Neural cell (in vitro differentiated cells): Measurements from ENCODE around the gene NUP50. TPM values are rescaled to one million over a fixed set of nuclear protein-coding genes. Genes with fewer than 3 reads are reported as not detected.

ENCODE experiments used
- H2AFZ ChIP-seq: fragments of 200-600, 300-800 bp; sonication (generic), shearing (Covaris generic); 2 replicates; pipeline ENCODE4 v1.6.0; 2014; ENCODE audit warnings: low read depth, mild to moderate bottlenecking, antibody characterized with exemption, low read length, moderate library complexity
- H3F3A ChIP-seq: fragments of 200-600 bp; shearing (Covaris generic); 2 replicates; pipeline ENCODE4 v1.6.1; 2016; ENCODE audit warnings: mild to moderate bottlenecking, moderate library complexity, mixed read lengths, antibody characterized with exemption, low read length; ENCODE audit not compliant: insufficient read depth, poor library complexity, severe bottlenecking
- H3K27ac ChIP-seq: fragments of 200-600, 300-800 bp; sonication (generic), shearing (Covaris generic); 2 replicates; pipeline ENCODE4 v1.5.1; 2014; ENCODE audit warnings: mild to moderate bottlenecking, low read length, moderate library complexity
- H3K27me3 ChIP-seq: fragments of 300-800, 200-600 bp; sonication (generic), shearing (Covaris generic); 2 replicates; pipeline ENCODE4 v1.6.0; 2014; ENCODE audit warnings: mild to moderate bottlenecking, low read depth, low read length, moderate library complexity; ENCODE audit not compliant: insufficient read depth
- H3K36me3 ChIP-seq: fragments of 300-800, 200-600 bp; sonication (generic), shearing (Covaris generic); 2 replicates; pipeline ENCODE4 v1.5.1; 2014; ENCODE audit warnings: mild to moderate bottlenecking, antibody characterized with exemption, low read length, moderate library complexity; ENCODE audit not compliant: insufficient read depth
- H3K4me2 ChIP-seq: fragments of 300-800, 200-600 bp; sonication (generic), shearing (Covaris generic); 2 replicates; pipeline ENCODE4 v1.6.0; 2014; ENCODE audit warnings: mild to moderate bottlenecking, low read length
- H3K4me3 ChIP-seq: fragments of 300-800, 200-600 bp; sonication (generic), shearing (Covaris generic); 2 replicates; pipeline ENCODE4 v1.5.1; 2014; ENCODE audit warnings: mild to moderate bottlenecking, low read length, moderate library complexity
- H3K79me2 ChIP-seq: fragments of 200-600 bp; shearing (Covaris generic); replicated peaks from 2 replicates; pipeline ENCODE4 v1.6.0; 2014; ENCODE audit warnings: mild to moderate bottlenecking, low read length, moderate library complexity; ENCODE audit not compliant: insufficient read depth
- H3K9ac ChIP-seq: fragments of 300-800, 200-600 bp; sonication (generic), shearing (Covaris generic); 2 replicates; pipeline ENCODE4 v1.6.1; 2016; ENCODE audit warnings: mild to moderate bottlenecking, low read length, mixed read lengths
- H3K9me2 ChIP-seq: fragments of 200-600 bp; shearing (Covaris generic); 2 replicates; pipeline ENCODE4 v1.6.1; 2016; ENCODE audit warnings: mild to moderate bottlenecking, low read length, mixed read lengths; ENCODE audit not compliant: insufficient read depth
- H3K9me3 ChIP-seq: fragments of 200-600, 300-800 bp; sonication (generic), shearing (Covaris generic); 2 replicates; pipeline ENCODE4 v1.6.1; 2016; ENCODE audit warnings: mild to moderate bottlenecking, mixed run types, low read length, moderate library complexity, mixed read lengths
- H4K20me1 ChIP-seq: fragments of 200-600 bp; shearing (Covaris generic); 2 replicates; pipeline ENCODE4 v1.6.1; 2016; ENCODE audit warnings: mild to moderate bottlenecking, mixed run types; ENCODE audit not compliant: insufficient read depth
- CTCF ChIP-seq: fragments of 450-650 bp; IDR thresholded peaks from 2 replicates; pipeline ENCODE4 v1.5.1; 2014; ENCODE audit warnings: antibody characterized with exemption, mild to moderate bottlenecking, moderate library complexity; ENCODE audit not compliant: poor library complexity, severe bottlenecking
- EP300 ChIP-seq: fragments of 450-650 bp; conservative IDR thresholded peaks from 2 replicates; pipeline ENCODE4 v1.6.1; 2014; ENCODE audit warnings: antibody characterized with exemption, mild to moderate bottlenecking, moderate library complexity; ENCODE audit not compliant: poor library complexity, severe bottlenecking
- EZH2 ChIP-seq: fragments of 200-600, 300-800 bp; shearing (Covaris generic), sonication (generic); IDR thresholded peaks from 2 replicates; pipeline ENCODE4 v1.6.1; 2014; ENCODE audit warnings: antibody characterized with exemption, low read length, borderline replicate concordance, mild to moderate bottlenecking; ENCODE audit not compliant: insufficient read depth, poor library complexity, severe bottlenecking
- MXI1 ChIP-seq: fragments of 450-650 bp; conservative IDR thresholded peaks from 2 replicates; pipeline ENCODE4 v1.6.1; 2014; ENCODE audit warnings: antibody characterized with exemption, mild to moderate bottlenecking; ENCODE audit not compliant: poor library complexity, severe bottlenecking
- POLR2AphosphoS5 ChIP-seq: IDR thresholded peaks from 2 replicates; pipeline ENCODE4 v1.6.1; 2012
- RAD21 ChIP-seq: fragments of 450-650 bp; conservative IDR thresholded peaks from 2 replicates; pipeline ENCODE4 v1.6.1; 2014; ENCODE audit warnings: antibody characterized with exemption, mild to moderate bottlenecking, moderate library complexity
- REST ChIP-seq: IDR thresholded peaks from 2 replicates; pipeline ENCODE4 v1.6.1; 2012; ENCODE audit warnings: borderline replicate concordance
- SMC3 ChIP-seq: fragments of 450-650 bp; conservative IDR thresholded peaks from 2 replicates; pipeline ENCODE4 v1.6.1; 2014; ENCODE audit warnings: antibody characterized with exemption, mild to moderate bottlenecking, moderate library complexity; ENCODE audit not compliant: poor library complexity
- TAF1 ChIP-seq: IDR thresholded peaks from 2 replicates; pipeline ENCODE4 v1.6.1; 2012; ENCODE audit warnings: low read depth
- polyA plus RNA-seq: library from polyadenylated mRNA; depleted of rRNA; stranded (reverse); fragments of >200 nt; gene quantifications from 2 replicates; pipeline ENCODE4 v1.2.3, GENCODE V29; 2014

NUP50 gene
- polyA plus RNA-seq, 1 donor from 2014 or later = 38.7 TPM

GRCh38 chr22:45207533-45207932 is 43.8 kb downstream of the NUP50 start:
- no peaks in the 10 kb centered on the region for H4K20me1 ChIP-seq
- TF ChIP-seq EP300 = no peak
- TF ChIP-seq CTCF = no peak
- TF ChIP-seq TAF1 = no peak
- no peak for TF ChIP-seq REST
- no peak for TF ChIP-seq EZH2
- no peak for TF ChIP-seq MXI1
- TF ChIP-seq SMC3 = no peak
- no peak for TF ChIP-seq RAD21
- TF ChIP-seq POLR2AphosphoS5 = no peak
- no peaks in the 10 kb centered on the region for H3K9me2 ChIP-seq
- H3K9me3 ChIP-seq = no peaks in the 10 kb centered on the region
- no peak overlapping the region for H3K4me2 ChIP-seq
- H3K4me3 ChIP-seq = no peak overlapping the region
- H3K27me3 ChIP-seq = no peaks in the 10 kb centered on the region
- H3K79me2 ChIP-seq = peaks cover under 1% of the 10 kb centered on the region
- H3K9ac ChIP-seq = no peak overlapping the region
- H3K27ac ChIP-seq = no peak overlapping the region
- no peaks in the 10 kb centered on the region for H3F3A ChIP-seq
- no peak overlapping the region for H2AFZ ChIP-seq
- no peaks in the 10 kb centered on the region for H3K36me3 ChIP-seq

- TF ChIP-seq RAD21 = no peak
- no peak for TF ChIP-seq CTCF
- TF ChIP-seq SMC3 = no peak
- no peak for TF ChIP-seq TAF1
- TF ChIP-seq MXI1 = no peak
- no peak for TF ChIP-seq REST
- TF ChIP-seq EZH2 = no peak
- no peak for TF ChIP-seq POLR2AphosphoS5
- no peak for TF ChIP-seq EP300
- Histone ChIP-seq H3K36me3 (no peaks in the 10 kb centered on the region), H3K27me3 (no peaks in the 10 kb centered on the region), H3K4me3 (no peak overlapping the region), H3K27ac (peak overlapping the region; percentile 70), H3K9me2 (no peaks in the 10 kb centered on the region), H3K9me3 (no peaks in the 10 kb centered on the region), H2AFZ (no peak overlapping the region), H3K4me2 (no peak overlapping the region), H3K79me2 (peaks cover 6% of the 10 kb centered on the region), H3K9ac (peak overlapping the region; percentile 57), H3F3A (no peaks in the 10 kb centered on the region), H4K20me1 (no peaks in the 10 kb centered on the region)
Observed at GRCh38 chr22:45207981-45208664, 44.4 kb downstream of the NUP50 start.
